ENCODE measurements around the gene CA4.
"Not testable (repeated sequence)": the region's sequence is repeated elsewhere in the genome, so short reads cannot be mapped to it uniquely, and the experiment has no call there.

Gene CA4

DNA sequence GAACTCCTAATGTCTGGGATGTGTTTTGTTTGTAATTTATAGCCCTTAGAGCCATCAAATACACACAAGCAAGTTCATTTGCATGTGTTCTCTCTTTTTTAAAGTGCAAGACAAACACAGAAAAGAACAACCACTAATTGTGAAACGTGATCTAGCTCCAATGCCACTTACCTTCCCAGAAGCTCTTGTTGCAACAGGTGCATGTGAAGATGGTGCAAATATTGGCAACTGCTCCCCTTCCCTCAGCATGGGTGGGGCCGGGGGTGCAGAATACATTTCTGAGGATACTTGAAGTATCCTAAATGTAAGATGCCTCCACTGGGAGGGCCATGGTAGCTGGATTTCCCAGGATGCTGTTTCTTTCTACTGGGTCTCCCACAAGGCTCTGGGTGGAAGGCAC, 28.4 kb downstream of the CA4 start:
- not testable (repeated sequence) for DNase-seq

DNA sequence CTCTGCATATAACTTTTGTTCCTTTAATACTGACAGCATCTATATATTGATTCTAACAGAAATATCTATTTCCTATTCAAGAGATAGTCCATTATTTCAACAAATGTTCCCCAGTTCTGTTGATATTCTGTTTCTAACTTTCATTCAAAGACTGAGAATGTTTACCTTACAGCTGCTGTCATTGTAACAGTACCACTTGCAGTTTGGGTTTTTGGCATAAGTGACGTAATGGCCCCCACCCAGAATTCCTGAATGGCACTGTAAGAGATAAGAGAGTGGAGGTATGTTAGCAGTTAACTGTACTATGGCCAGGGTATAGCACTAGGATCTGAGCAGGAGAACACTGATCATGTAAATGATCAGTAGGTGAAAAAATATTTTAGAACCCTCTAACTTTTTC, 30.6 kb downstream of the CA4 start:
- DNase-seq, result not testable (repeated sequence)

DNA sequence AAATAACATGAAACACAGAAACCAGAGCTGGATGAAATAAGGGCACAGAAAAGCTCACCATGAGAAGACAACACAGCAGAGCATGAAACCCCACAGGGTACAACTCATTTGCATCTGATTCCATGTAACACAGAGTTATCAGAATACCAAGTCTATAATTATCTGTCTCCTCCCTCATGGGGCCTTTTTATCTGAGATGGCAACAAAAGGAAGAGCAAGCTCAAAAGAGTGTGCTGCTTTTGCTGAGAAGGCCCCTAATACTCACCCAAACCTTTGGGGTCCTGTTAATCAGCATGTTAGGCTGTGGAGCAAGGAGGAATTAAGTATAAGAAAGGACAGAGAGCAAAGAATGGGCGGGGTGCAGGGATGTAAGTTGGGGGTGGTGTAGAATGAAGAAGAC, 36.6 kb downstream of the CA4 start:
- not testable (repeated sequence) for DNase-seq

DNA sequence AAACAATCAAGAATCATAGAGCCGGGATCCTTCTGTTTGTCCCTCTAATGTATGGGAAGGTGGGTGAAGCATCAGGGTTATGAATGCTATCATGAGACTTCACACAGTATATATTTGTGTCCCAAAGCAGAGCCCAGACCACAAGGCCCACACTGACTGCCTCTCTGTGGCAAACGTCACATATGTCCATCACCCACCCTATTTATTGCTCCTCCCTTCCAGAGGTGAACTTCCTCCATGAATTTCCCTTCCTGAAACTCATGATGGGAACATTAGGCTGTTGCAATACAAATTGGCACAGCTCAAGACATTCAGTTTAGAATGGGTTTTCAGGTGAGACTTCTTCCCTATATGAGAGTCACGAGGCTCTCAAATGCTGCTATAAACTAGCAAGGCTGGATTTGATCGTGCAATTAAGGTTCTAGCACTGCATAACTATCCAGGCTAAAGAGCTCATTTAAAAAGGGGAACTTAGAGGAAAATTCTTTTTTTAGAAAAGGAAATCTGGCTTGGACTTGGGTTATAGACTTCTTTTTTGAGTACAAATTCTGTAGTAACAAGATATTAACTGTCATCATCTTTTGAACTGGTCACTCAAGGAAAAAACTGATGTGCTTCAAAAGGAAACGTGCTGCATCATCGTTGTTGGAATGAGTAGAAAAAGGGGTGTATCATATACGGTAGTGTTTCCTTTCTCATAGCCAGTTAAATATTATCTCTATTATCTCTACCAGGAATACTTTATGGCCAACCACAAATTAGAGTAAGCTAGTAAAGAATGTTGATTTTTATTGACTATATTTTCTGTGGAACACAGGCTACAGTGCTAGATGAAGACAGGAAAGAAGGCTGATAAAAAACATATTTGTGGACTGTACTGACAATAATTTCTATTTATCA, 37.3 kb downstream of the CA4 start:
- not testable (repeated sequence) for DNase-seq

DNA sequence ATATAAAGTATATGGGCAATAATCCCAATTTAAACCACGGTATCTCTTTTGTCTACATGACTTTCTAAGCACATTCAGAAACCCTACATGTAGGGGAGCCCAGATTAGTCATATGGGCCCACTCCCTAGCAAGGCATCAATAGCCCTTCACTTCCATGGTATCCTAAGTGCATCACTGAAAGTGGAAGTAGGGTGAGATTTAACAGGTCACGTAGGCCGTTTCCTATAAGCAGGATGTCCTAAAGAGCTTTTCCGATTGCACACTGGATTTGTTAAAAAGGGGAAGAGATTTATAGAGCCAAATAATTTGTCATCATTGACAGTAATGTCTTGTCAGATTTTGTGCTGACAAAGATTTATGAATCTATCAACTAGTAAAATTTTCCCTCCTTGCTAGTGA, 39.0 kb downstream of the CA4 start:
- DNase-seq, result no peak

DNA sequence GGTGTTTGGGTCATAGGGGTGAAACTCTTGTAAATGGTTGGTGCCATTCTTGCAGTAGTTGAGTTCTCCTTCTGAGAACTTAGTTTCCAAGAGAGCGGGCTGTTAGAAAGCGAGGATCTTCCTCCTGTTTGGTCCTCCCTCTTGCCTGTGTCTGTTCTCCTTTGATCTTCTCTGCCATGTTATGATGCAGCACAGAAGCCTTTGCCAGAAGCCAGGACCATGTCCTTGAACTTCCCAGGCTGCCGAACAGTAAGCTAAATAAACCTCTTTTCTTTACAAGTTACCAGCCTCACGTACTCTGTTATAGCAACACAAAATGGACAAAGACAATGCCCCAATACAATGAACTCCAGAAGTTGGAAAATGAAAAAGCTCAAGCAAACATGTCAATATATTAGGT, 40.3 kb downstream of the CA4 start:
- not testable (repeated sequence) for DNase-seq

DNA sequence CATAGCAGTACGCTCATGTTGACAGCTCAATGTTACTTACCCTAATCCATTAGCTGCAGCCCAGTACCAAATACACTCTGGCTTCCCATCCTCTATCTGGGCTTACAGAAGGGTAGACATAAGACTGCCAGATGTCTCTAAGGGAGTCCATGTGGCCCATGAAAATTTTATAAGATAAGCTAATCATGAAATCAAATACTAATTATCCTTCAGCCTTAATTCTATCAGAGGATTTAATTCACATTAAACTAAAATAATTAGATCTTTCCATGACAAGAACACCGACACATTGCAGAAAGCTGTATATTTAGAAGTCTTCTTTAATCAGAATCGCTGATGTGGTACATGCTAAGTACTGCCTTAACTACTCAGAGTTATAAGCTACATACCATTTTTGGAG, 43.3 kb downstream of the CA4 start:
- not testable (repeated sequence) for DNase-seq

DNA sequence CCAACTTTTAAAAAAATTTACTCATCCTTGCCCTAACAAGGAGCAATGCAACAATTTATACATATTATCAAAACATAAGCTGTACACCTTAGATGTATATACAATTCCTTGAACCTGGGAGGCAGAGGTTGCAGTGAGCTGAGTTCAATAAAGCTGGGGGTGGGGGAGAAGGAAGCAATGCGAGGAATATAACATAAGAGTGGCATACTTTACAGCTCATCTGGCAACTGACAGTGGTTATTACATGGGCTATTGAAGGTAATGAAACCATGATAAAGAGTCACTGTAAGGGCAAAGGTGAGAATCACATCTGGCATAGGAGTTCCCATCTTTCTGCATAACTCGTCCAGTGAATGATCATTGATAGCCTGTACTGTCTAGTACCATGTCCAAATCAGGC, 43.7 kb downstream of the CA4 start:
- DNase-seq, result no peak

DNA sequence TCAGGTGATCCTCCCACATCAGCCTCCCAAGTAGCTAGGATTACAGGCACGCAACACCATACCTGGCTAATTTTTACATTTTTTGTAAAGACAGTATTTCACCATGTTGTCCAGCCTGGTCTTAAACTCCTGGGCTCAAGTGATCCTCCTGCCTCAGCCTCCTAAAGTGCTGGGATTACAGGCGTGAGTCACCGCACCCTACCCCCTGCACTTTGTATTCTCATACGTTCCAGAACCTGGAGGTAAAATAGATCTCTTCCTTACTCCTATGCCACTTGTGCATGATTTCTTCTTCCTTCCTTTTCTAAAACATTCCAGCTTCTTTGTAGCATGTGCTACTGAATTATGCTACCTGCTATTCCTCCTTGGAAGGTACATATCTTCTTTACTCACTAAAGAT, 44.4 kb downstream of the CA4 start:
- DNase-seq, result not testable (repeated sequence)

DNA sequence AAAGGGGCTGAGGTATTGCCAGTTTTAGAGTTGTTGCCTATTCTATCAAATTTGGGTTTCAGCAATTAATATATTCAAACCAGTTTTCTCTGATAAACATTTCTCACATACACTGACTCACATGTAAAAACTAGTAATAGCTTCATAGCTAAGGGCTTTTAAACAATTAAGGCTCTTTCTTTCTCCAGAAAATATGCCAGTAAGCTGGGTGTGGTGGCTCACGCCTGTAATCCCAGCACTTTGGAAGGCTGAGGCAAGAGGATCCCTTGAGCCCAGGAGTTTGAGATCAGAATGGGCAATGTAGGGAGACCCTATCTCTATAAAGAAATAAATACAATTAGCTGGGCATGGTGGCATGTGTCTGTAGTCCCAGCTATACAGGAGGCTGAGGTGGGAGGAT, 48.9 kb downstream of the CA4 start:
- not testable (repeated sequence) for DNase-seq

DNA sequence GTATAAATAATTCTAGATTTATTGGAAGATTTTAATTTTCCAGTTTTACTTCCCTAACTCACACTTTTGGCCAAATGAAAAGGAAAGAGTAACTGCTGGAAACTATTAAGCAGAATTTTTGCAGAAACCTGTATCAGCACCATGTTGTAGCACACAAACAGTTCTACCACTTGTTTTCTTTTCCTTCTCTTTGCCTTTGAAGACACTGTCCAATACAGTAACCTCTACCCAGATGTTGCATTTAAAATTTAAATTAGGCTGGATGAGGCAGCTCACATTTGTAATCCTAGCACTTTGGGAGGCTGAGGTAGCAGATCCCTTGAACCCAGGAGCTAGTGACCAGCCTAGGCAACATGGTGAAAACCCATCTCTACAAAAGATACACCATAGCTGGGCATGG, 56.0 kb downstream of the CA4 start:
- not testable (repeated sequence) for DNase-seq

DNA sequence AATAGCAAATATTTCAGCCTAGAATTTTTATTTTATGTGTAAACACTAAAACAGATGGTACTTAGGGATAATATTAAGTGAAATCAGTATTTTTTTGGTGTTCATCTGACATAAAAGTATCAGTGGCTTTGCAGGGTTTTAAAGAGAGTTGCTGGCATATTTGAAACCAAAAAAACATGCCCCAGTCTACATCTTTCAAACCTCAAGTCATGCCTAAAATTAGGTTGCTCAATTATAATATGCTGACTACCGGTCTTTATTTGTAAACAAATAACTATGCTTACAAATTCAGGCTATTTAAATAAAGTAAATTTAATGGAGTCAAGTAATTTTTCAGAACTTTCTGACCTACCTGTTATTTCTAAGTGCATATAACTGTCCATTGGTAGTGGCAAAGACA, 58.5 kb downstream of the CA4 start:
- not testable (repeated sequence) for DNase-seq
